HepG2 (cell line): ENCODE data around the gene ZNF428. TPM values are rescaled to one million over a fixed set of nuclear protein-coding genes. Genes with fewer than 3 reads are reported as not detected.

Experiments used
- ATAC-seq: fragments of 200-7000 bp; cut with Tn5 transposase; 3 replicates; pipeline ENCODE4 v1.9.1; 2020; ENCODE audit warnings: mild to moderate bottlenecking, moderate library complexity
- BruUV-seq: library from RNA; stranded (reverse); fragments of 400-500 nt; replicated peaks from 2 replicates; lab custom pipeline; 2021; lab: Mats Ljungman, UMichigan
- CTCF ChIA-PET: fragments of 300-600 bp; formaldehyde crosslinking; extraction: SDS; loops from one replicate; lab custom pipeline; 2021; ENCODE audit warnings: low total read pairs, inconsistent platforms, low intra/inter-chr PET ratio; lab: Yijun Ruan, JAX
- POLR2A ChIA-PET: fragments of 350-600 bp; sonication (Branson Sonifier 250); formaldehyde crosslinking; loops from one replicate; lab custom pipeline; 2020; ENCODE audit warnings: antibody characterized with exemption, inconsistent platforms; lab: Yijun Ruan, JAX
- DNase-seq: peaks from one replicate; pipeline ENCODE4 v3.0.0-alpha.2; 2015; ENCODE audit warnings: low spot score
- FAIRE-seq: peaks from 3 replicates; lab custom pipeline; 2011; peaks lifted over from hg19 to GRCh38; lab: Jason Lieb, UNC
- H2AFZ ChIP-seq: one replicate; pipeline ENCODE4 v1.6.1; 2011; ENCODE audit warnings: low read length, inconsistent platforms
- H3K27ac ChIP-seq: fragments of 300-600 bp; 3 replicates; pipeline ENCODE4 v1.8.0; 2011; ENCODE audit warnings: mixed run types, mild to moderate bottlenecking, mixed read lengths, low read length, inconsistent platforms; ENCODE audit not compliant: insufficient read depth; ENCODE audit errors: extremely low read length
- H3K27me3 ChIP-seq, 2 experiments: fragments of 200-600 bp in 1 of 2; 2 replicates in 1 of 2; 3 replicates in 1 of 2; pipeline versions ENCODE4 v1.6.0 to v1.8.0; 2011; ENCODE audit warnings: low read length in 2 of 2, mild to moderate bottlenecking in 2 of 2, moderate library complexity in 2 of 2, inconsistent platforms in 1 of 2; ENCODE audit not compliant: insufficient read depth in 2 of 2, control insufficient read depth in 1 of 2
- H3K36me3 ChIP-seq, 2 experiments: fragments of 200-600 bp in 1 of 2; replicated peaks in 1 of 2; 2 replicates in 1 of 2; 3 replicates in 1 of 2; pipeline versions ENCODE4 v1.5.1 to v1.8.0; 2011; ENCODE audit warnings: low read length in 2 of 2, inconsistent platforms in 1 of 2; ENCODE audit not compliant: insufficient read depth in 2 of 2, control insufficient read depth in 1 of 2
- H3K4me1 ChIP-seq: 2 replicates; pipeline ENCODE4 v1.5.1; 2012; ENCODE audit warnings: low read length, inconsistent platforms; ENCODE audit not compliant: insufficient read depth
- H3K4me2 ChIP-seq: 2 replicates; pipeline ENCODE4 v1.6.0; 2011; ENCODE audit warnings: low read depth, low read length, inconsistent platforms
- H3K4me3 ChIP-seq, 3 experiments: fragments of 200-600 bp in 1 of 3; sonication (generic), shearing (Covaris generic) in 1 of 3; replicated peaks in 1 of 3; 2 replicates each; pipeline ENCODE4 v1.5.1; 2011 to 2016; ENCODE audit warnings: low read length in 3 of 3, inconsistent platforms in 2 of 3, low read depth in 2 of 3, mild to moderate bottlenecking in 2 of 3, control low read depth in 1 of 3, mixed read lengths in 1 of 3; ENCODE audit not compliant: insufficient read depth in 1 of 3
- H3K79me2 ChIP-seq: one replicate; pipeline ENCODE4 v1.6.1; 2011; ENCODE audit warnings: low read length, inconsistent platforms; ENCODE audit not compliant: insufficient read depth
- H3K9ac ChIP-seq: 2 replicates; pipeline ENCODE4 v1.6.0; 2011; ENCODE audit warnings: mild to moderate bottlenecking, low read depth, low read length, inconsistent platforms; ENCODE audit not compliant: insufficient read depth
- H3K9me3 ChIP-seq: 2 replicates; pipeline ENCODE4 v1.5.1; 2012; ENCODE audit warnings: mild to moderate bottlenecking, low read length
- H4K20me1 ChIP-seq: 2 replicates; pipeline ENCODE4 v1.6.0; 2011; ENCODE audit warnings: inconsistent platforms, mild to moderate bottlenecking, low read length, moderate library complexity; ENCODE audit not compliant: insufficient read depth
- AGO2 ChIP-seq: fragments of 200-400 bp; formaldehyde crosslinking; optimal IDR thresholded peaks from 2 replicates; pipeline ENCODE3; 2017; ENCODE audit warnings: mild to moderate bottlenecking, low read depth, low read length, moderate library complexity
- BRCA1 ChIP-seq: sonication (generic); formaldehyde crosslinking; IDR thresholded peaks from 2 replicates; pipeline ENCODE4 v1.4.0; 2020; ENCODE audit warnings: missing genetic modification reagents
- JARID2 ChIP-seq: sonication (generic); formaldehyde crosslinking; IDR thresholded peaks from 2 replicates; pipeline ENCODE4 v1.8.1; 2023; ENCODE audit warnings: missing genetic modification reagents, inconsistent platforms; ENCODE audit not compliant: insufficient replicate concordance
- KAT2B ChIP-seq: fragments of 150-350 bp; IDR thresholded peaks from 2 replicates; pipeline ENCODE4 v1.6.1; 2014; ENCODE audit warnings: low read depth, low read length, borderline replicate concordance
- MAX ChIP-seq: IDR thresholded peaks from 2 replicates; pipeline ENCODE4 v1.6.1; 2012; ENCODE audit warnings: inconsistent platforms
- MTA3 ChIP-seq: sonication (generic); formaldehyde crosslinking; IDR thresholded peaks from 2 replicates; pipeline ENCODE4 v1.4.0; 2020; ENCODE audit warnings: missing genetic modification reagents
- PTBP1 ChIP-seq: fragments of 200-400 bp; formaldehyde crosslinking; IDR thresholded peaks from 2 replicates; pipeline ENCODE4 v1.6.1; 2018; ENCODE audit warnings: low read length, low read depth; ENCODE audit not compliant: poor library complexity, severe bottlenecking
- RNF219 ChIP-seq: sonication (generic); formaldehyde crosslinking; IDR thresholded peaks from 2 replicates; pipeline ENCODE4 v1.5.0; 2020; ENCODE audit warnings: mild to moderate bottlenecking, missing genetic modification reagents
- RXRB ChIP-seq: IDR thresholded peaks from 2 replicates; pipeline ENCODE4 v1.6.1; 2016; ENCODE audit warnings: borderline replicate concordance, missing genetic modification reagents, missing compliant biosample characterization
- SIX4 ChIP-seq: sonication (generic); formaldehyde crosslinking; IDR thresholded peaks from 2 replicates; pipeline ENCODE4 v1.4.0; 2020; ENCODE audit warnings: missing genetic modification reagents
- TBX3 ChIP-seq: fragments of 450-650 bp; IDR thresholded peaks from 2 replicates; pipeline ENCODE4 v1.6.1; 2017; ENCODE audit warnings: antibody characterized with exemption, mild to moderate bottlenecking, inconsistent platforms, borderline replicate concordance
- TEAD2 ChIP-seq: sonication (generic); formaldehyde crosslinking; IDR thresholded peaks from 2 replicates; pipeline ENCODE4 v1.9.0; 2021; ENCODE audit warnings: missing genetic modification reagents
- TEAD3 ChIP-seq: optimal IDR thresholded peaks from 2 replicates; pipeline ENCODE3; 2016; ENCODE audit warnings: borderline replicate concordance
- THAP11 ChIP-seq: IDR thresholded peaks from 2 replicates; pipeline ENCODE4 v1.6.1; 2016; ENCODE audit warnings: missing biosample characterization, missing genetic modification reagents
- ZMAT5 ChIP-seq: sonication (generic); formaldehyde crosslinking; IDR thresholded peaks from 2 replicates; pipeline ENCODE4 v1.5.0; 2020; ENCODE audit warnings: mild to moderate bottlenecking, low read depth, missing genetic modification reagents, borderline replicate concordance
- ZNF143 ChIP-seq: sonication (generic); formaldehyde crosslinking; IDR thresholded peaks from 2 replicates; pipeline ENCODE4 v1.4.0; 2020; ENCODE audit warnings: missing genetic modification reagents
- ZNF337 ChIP-seq: sonication (generic); formaldehyde crosslinking; IDR thresholded peaks from 2 replicates; pipeline ENCODE4 v1.5.1; 2020; ENCODE audit warnings: missing genetic modification reagents, low read depth, mild to moderate bottlenecking, borderline replicate concordance
- ZNF687 ChIP-seq: sonication (generic); formaldehyde crosslinking; IDR thresholded peaks from 2 replicates; pipeline ENCODE4 v1.5.1; 2020; ENCODE audit warnings: mild to moderate bottlenecking, missing genetic modification reagents, moderate library complexity
- WGBS: methylation state at CpG from one replicate; pipeline ENCODE4 v1.1.6; 2017; ENCODE audit warnings: low lambda C conversion rate; 5-methylcytosine and 5-hydroxymethylcytosine counted together
- in situ Hi-C: cut with HindIII; loops from 2 replicates; pipeline ENCODE4 v1.10.0; 2017; ENCODE audit warnings: low pct_unique_long_range_greater_than_20kb; ENCODE audit not compliant: extremely low pct_ligation_motif_present
- intact Hi-C: fragments of 100-400 bp; cut with micrococcal nuclease; formaldehyde crosslinking; loops from one replicate; pipeline ENCODE4 v1.10.0; 2022; ENCODE audit not compliant: unreplicated experiment
- polyA plus RNA-seq, 8 experiments: library from polyadenylated mRNA; depleted of rRNA in 3 of 8; stranded (reverse) in 7 of 8; unstranded in 1 of 8; fragments of >200 nt; fragmentation: Illumina TruSeq in 4 of 8; extraction: Trizol in 4 of 8; gene quantifications; 2 replicates each; pipeline versions ENCODE4 v1.2.1 to v1.2.3, GENCODE V29; 2011 to 2016; ENCODE audit warnings: low read depth in 4 of 8, missing spikeins in 1 of 8, mixed read lengths in 1 of 8; ENCODE audit not compliant: insufficient read depth in 1 of 8
- total RNA-seq, 5 experiments: library from RNA; depleted of rRNA; stranded (reverse); fragments of >200 nt; fragmentation: Illumina TruSeq; extraction: Trizol; gene quantifications; 2 replicates each; pipeline ENCODE4 v1.2.3, GENCODE V29; 2016; ENCODE audit warnings: low read depth in 1 of 5

ZNF428 gene
- total and polyA plus RNA-seq, 2 of the 13 experiments (the other 11 are each of a cell fraction or from before 2014, with no cell fraction given): 10.4 to 26.9 TPM

- ChIA-PET CTCF (no interaction called here), POLR2A (no interaction called here)
- no peak for FAIRE-seq
- no peak for ATAC-seq
- H3K9me3 ChIP-seq: no peaks in the 10 kb centered on the region
- 18% methylated on average over 2 of the region's 2 CpGs for WGBS
- H3K4me3 ChIP-seq: no peak overlapping the region
- H3K27ac ChIP-seq: no peak overlapping the region
- no TSS peak for BruUV-seq
- H3K4me2 ChIP-seq: no peak overlapping the region
- H2AFZ ChIP-seq: no peak overlapping the region
- DNase-seq: no peak
- no peaks in the 10 kb centered on the region for H4K20me1 ChIP-seq
- intact Hi-C loops: no loop called here
- no peaks in the 10 kb centered on the region for H3K27me3 ChIP-seq
- H3K36me3 ChIP-seq: no peaks in the 10 kb centered on the region
- H3K4me1 ChIP-seq: peaks cover 38% of the 10 kb centered on the region
- in situ Hi-C loops: no loop called here
- no peaks in the 10 kb centered on the region for H3K79me2 ChIP-seq
- no peak overlapping the region for H3K9ac ChIP-seq
- TF ChIP-seq ZNF687 (CRISPR knock-in tag) (peak; percentile 35; the same call in 1 of the 2 replicates), KAT2B (no peak), RNF219 (CRISPR knock-in tag) (no peak), THAP11 (CRISPR knock-in tag) (peak; percentile 58; the same call in 1 of the 2 replicates), TEAD2 (CRISPR knock-in tag) (no peak), RXRB (CRISPR knock-in tag) (no peak), ZNF337 (no peak), TEAD3 (no peak), SIX4 (CRISPR knock-in tag) (no peak), ZMAT5 (CRISPR knock-in tag) (no peak), PTBP1 (no peak), BRCA1 (CRISPR knock-in tag) (no peak), TBX3 (no peak), MTA3 (no peak), ZNF143 (peak; percentile 80), MAX (no peak), AGO2 (no peak), JARID2 (CRISPR knock-in tag) (no peak)
Measured at GRCh38 chr19:43641333-43641732, 21.9 kb upstream of the ZNF428 start.
